Left ventricle myocardium inferior (tissue), 1 donor: ENCODE measurements around the gene GREB1. TPM values are rescaled to one million over a fixed set of nuclear protein-coding genes. Genes with fewer than 3 reads are reported as not detected.

Experiments used
- DNase-seq: peaks from one replicate; pipeline ENCODE4 v3.0.0-alpha.2; 2020
- H3K27ac ChIP-seq: fragments of 200-600 bp; replicated peaks from 2 replicates; pipeline ENCODE4 v1.8.0; 2021
- H3K27me3 ChIP-seq: fragments of 200-600 bp; 2 replicates; pipeline ENCODE4 v1.8.0; 2021; ENCODE audit warnings: low read depth
- H3K36me3 ChIP-seq: fragments of 200-600 bp; 2 replicates; pipeline ENCODE4 v1.8.0; 2021
- H3K4me1 ChIP-seq: fragments of 200-600 bp; 2 replicates; pipeline ENCODE4 v1.8.0; 2021
- H3K4me3 ChIP-seq: fragments of 200-600 bp; 2 replicates; pipeline ENCODE4 v1.8.0; 2021; ENCODE audit warnings: mild to moderate bottlenecking, moderate library complexity
- H3K9me3 ChIP-seq: fragments of 200-600 bp; replicated peaks from 2 replicates; pipeline ENCODE4 v1.8.0; 2021
- CTCF ChIP-seq: fragments of 200-600 bp; IDR thresholded peaks from 2 replicates; pipeline ENCODE4 v1.8.0; 2021; ENCODE audit warnings: antibody characterized with exemption, mild to moderate bottlenecking, borderline replicate concordance
- intact Hi-C: fragments of 100-400 bp; cut with micrococcal nuclease; formaldehyde crosslinking; loops from one replicate; pipeline ENCODE4 v1.11.0; 2022
- total RNA-seq: library from RNA; stranded (reverse); fragmentation: NEBNext Ultra II Directional; extraction: Animal tissue kit (Norgen Biotek cat#: 25700); gene quantifications from one replicate; pipeline ENCODE4 v1.2.1, GENCODE V29; 2021
- donor health status: DM: no; HTN: yes; CAD: no; lungs with severe emphysema.

GREB1 gene
- total RNA-seq, 1 donor from 2014 or later: 7.8 TPM

GRCh38 chr2:11630855-11631254, 97.0 kb downstream of the GREB1 start:
- H3K27ac ChIP-seq: no peak overlapping the region
- no peaks in the 10 kb centered on the region for H3K4me1 ChIP-seq
- H3K27me3 ChIP-seq: no peaks in the 10 kb centered on the region
- DNase-seq: no peak
- no peak overlapping the region for H3K4me3 ChIP-seq
- intact Hi-C loops: no loop called here
- H3K9me3 ChIP-seq: peaks cover 9% of the 10 kb centered on the region
- TF ChIP-seq CTCF: no peak
- peaks cover 43% of the 10 kb centered on the region for H3K36me3 ChIP-seq

GRCh38 chr2:11631462-11631861, 97.6 kb downstream of the GREB1 start:
- no peak overlapping the region for H3K4me3 ChIP-seq
- no peak for TF ChIP-seq CTCF
- peaks cover 37% of the 10 kb centered on the region for H3K36me3 ChIP-seq
- H3K9me3 ChIP-seq: peaks cover 9% of the 10 kb centered on the region
- DNase-seq: no peak
- H3K27me3 ChIP-seq: no peaks in the 10 kb centered on the region
- no peak overlapping the region for H3K27ac ChIP-seq
- intact Hi-C loops: no loop called here
- H3K4me1 ChIP-seq: no peaks in the 10 kb centered on the region

GRCh38 chr2:11633923-11634478, 100.2 kb downstream of the GREB1 start:
- H3K9me3 ChIP-seq: no peaks in the 10 kb centered on the region
- H3K4me3 ChIP-seq: no peak overlapping the region
- no peaks in the 10 kb centered on the region for H3K27me3 ChIP-seq
- TF ChIP-seq CTCF: no peak
- no peak for DNase-seq
- no peak overlapping the region for H3K27ac ChIP-seq
- H3K4me1 ChIP-seq: no peaks in the 10 kb centered on the region
- peaks cover 28% of the 10 kb centered on the region for H3K36me3 ChIP-seq
- intact Hi-C loops: no loop called here

GRCh38 chr2:11634584-11634983, 100.7 kb downstream of the GREB1 start:
- Histone ChIP-seq H3K27ac (no peak overlapping the region), H3K27me3 (no peaks in the 10 kb centered on the region), H3K9me3 (no peaks in the 10 kb centered on the region), H3K4me1 (no peaks in the 10 kb centered on the region), H3K36me3 (peaks cover 29% of the 10 kb centered on the region), H3K4me3 (no peak overlapping the region)
- intact Hi-C loops: no loop called here
- DNase-seq: no peak
- TF ChIP-seq CTCF: no peak

GRCh38 chr2:11635141-11635540, 101.3 kb downstream of the GREB1 start:
- H3K27ac ChIP-seq: no peak overlapping the region
- no peak overlapping the region for H3K4me3 ChIP-seq
- DNase-seq: no peak
- no peaks in the 10 kb centered on the region for H3K9me3 ChIP-seq
- intact Hi-C loops: no loop called here
- H3K36me3 ChIP-seq: peaks cover 29% of the 10 kb centered on the region
- H3K27me3 ChIP-seq: no peaks in the 10 kb centered on the region
- TF ChIP-seq CTCF: no peak
- H3K4me1 ChIP-seq: no peaks in the 10 kb centered on the region
